ENCODE measurements around the gene MYMK.

Gene MYMK

GRCh38 chr9:133496861-133497842, 27.6 kb downstream of the MYMK start:
- DNase-seq: no peak

- DNase-seq: no peak
These were observed 29.1 kb downstream of the MYMK start for GRCh38 chr9:133495327-133496293.

GRCh38 chr9:133494636-133495326, 30.0 kb downstream of the MYMK start:
- no peak for DNase-seq

- no peak for DNase-seq
These were observed 30.8 kb downstream of the MYMK start for GRCh38 chr9:133493845-133494540.

- DNase-seq: no peak
These were observed 31.3 kb downstream of the MYMK start for GRCh38 chr9:133493428-133493827.

- DNase-seq: no peak
These were observed 32.4 kb downstream of the MYMK start for GRCh38 chr9:133492061-133493021.

GRCh38 chr9:133491656-133491925, 33.2 kb downstream of the MYMK start:
- DNase-seq: no peak

GRCh38 chr9:133490865-133491655, 33.7 kb downstream of the MYMK start:
- DNase-seq: no peak

- no peak for DNase-seq
These were observed 34.5 kb downstream of the MYMK start for GRCh38 chr9:133490201-133490681.

- no peak for DNase-seq
These were observed 35.2 kb downstream of the MYMK start for GRCh38 chr9:133489253-133490190.

- DNase-seq: no peak
These were observed 36.0 kb downstream of the MYMK start for GRCh38 chr9:133488686-133489252.

GRCh38 chr9:133487331-133487725, 37.4 kb downstream of the MYMK start:
- DNase-seq: no peak

GRCh38 chr9:133485531-133486260, 39.1 kb downstream of the MYMK start:
- peak; percentile 51 for DNase-seq

- DNase-seq: no peak
These were observed 39.9 kb downstream of the MYMK start for GRCh38 chr9:133484671-133485437.

GRCh38 chr9:133483611-133484010, 41.1 kb downstream of the MYMK start:
- DNase-seq: no peak

- DNase-seq: peak; percentile 89
These were observed 45.7 kb downstream of the MYMK start, which contains the start of gene SLC2A6 for GRCh38 chr9:133478851-133479711. TSS of gene SLC2A6 (minus strand) at chr9:133479099. CDS start at chr9:133479059, 40 bp downstream.

Data from hematopoietic multipotent progenitor cell treated with erythropoietin and hydrocortisone succinate and interleukin-3 and kit ligand, for 6 days (in vitro differentiated cells).